PC-9 (cell line): ENCODE results near the gene KPNA6.
"Not testable (repeated sequence)": the region's sequence is repeated elsewhere in the genome, so short reads cannot be mapped to it uniquely, and the experiment has no call there.

ENCODE experiments used
- CTCF ChIP-seq: fragments of 200-600 bp; sonication (generic); conservative IDR thresholded peaks from 2 replicates; pipeline ENCODE4 v1.6.1; 2017; ENCODE audit warnings: mixed run types, antibody characterized with exemption, mild to moderate bottlenecking, moderate library complexity
- EZH2 ChIP-seq: fragments of 200-600 bp; sonication (generic); IDR thresholded peaks from 2 replicates; pipeline ENCODE4 v1.8.0; 2017; ENCODE audit warnings: antibody characterized with exemption, low read depth

- TF ChIP-seq EZH2, CTCF: not testable (repeated sequence)
Observed at GRCh38 chr1:32143302-32143695, 35.4 kb downstream of the KPNA6 start.
